H9 (cell line): ENCODE data around the gene EEF1E1. TPM values are rescaled to one million over a fixed set of nuclear protein-coding genes. Genes with fewer than 3 reads are reported as not detected.

Experiments used
- DNase-seq: peaks from one replicate; pipeline ENCODE4 v3.0.0-alpha.2; 2017
- H2AFZ ChIP-seq: one replicate; pipeline ENCODE4 v1.6.1; 2013; ENCODE audit warnings: mild to moderate bottlenecking, low read length, control low read depth, moderate library complexity
- H2AK5ac ChIP-seq: 2 replicates; pipeline ENCODE4 v1.6.1; 2013; ENCODE audit warnings: low read length, control low read depth, mixed read lengths; ENCODE audit not compliant: insufficient read length
- H2BK120ac ChIP-seq: one replicate; pipeline ENCODE4 v1.6.1; 2013; ENCODE audit warnings: low read depth, mild to moderate bottlenecking, low read length, control low read depth, inconsistent platforms; ENCODE audit not compliant: poor library complexity, severe bottlenecking
- H2BK12ac ChIP-seq: 2 replicates; pipeline ENCODE4 v1.6.1; 2013; ENCODE audit warnings: low read length, control low read depth, mixed read lengths, low read depth; ENCODE audit not compliant: insufficient read length
- H2BK15ac ChIP-seq: 2 replicates; pipeline ENCODE4 v1.6.1; 2013; ENCODE audit warnings: low read depth, low read length, control low read depth
- H2BK20ac ChIP-seq: one replicate; pipeline ENCODE4 v1.6.1; 2013; ENCODE audit warnings: low read depth, mild to moderate bottlenecking, low read length, control low read depth, inconsistent platforms; ENCODE audit not compliant: poor library complexity, severe bottlenecking
- H2BK5ac ChIP-seq: 2 replicates; pipeline ENCODE4 v1.6.1; 2013; ENCODE audit warnings: low read length, control low read depth, mixed read lengths; ENCODE audit not compliant: insufficient read length
- H3K14ac ChIP-seq: 2 replicates; pipeline ENCODE4 v1.6.1; 2013; ENCODE audit warnings: low read length, control low read depth; ENCODE audit not compliant: insufficient read depth
- H3K18ac ChIP-seq: 2 replicates; pipeline ENCODE4 v1.6.1; 2013; ENCODE audit warnings: low read depth, mild to moderate bottlenecking, mixed read lengths, low read length, control low read depth; ENCODE audit not compliant: insufficient read length
- H3K23ac ChIP-seq: 2 replicates; pipeline ENCODE4 v1.6.1; 2013; ENCODE audit warnings: low read length, control low read depth, mixed read lengths, low read depth; ENCODE audit not compliant: insufficient read length
- H3K23me2 ChIP-seq: 2 replicates; pipeline ENCODE4 v1.6.1; 2013; ENCODE audit warnings: low read depth, mild to moderate bottlenecking, mixed read lengths, low read length, control low read depth; ENCODE audit not compliant: insufficient read length, poor library complexity, severe bottlenecking
- H3K27ac ChIP-seq: 2 replicates; pipeline ENCODE4 v1.5.1; 2013; ENCODE audit warnings: low read length, control low read depth, mixed read lengths, low read depth; ENCODE audit not compliant: insufficient read length
- H3K27me3 ChIP-seq: 2 replicates; pipeline ENCODE4 v1.6.1; 2013; ENCODE audit warnings: low read length, control low read depth, inconsistent platforms; ENCODE audit not compliant: insufficient read depth
- H3K4ac ChIP-seq: 2 replicates; pipeline ENCODE4 v1.6.1; 2013; ENCODE audit warnings: low read depth, mild to moderate bottlenecking, control low read depth, inconsistent platforms, low read length, moderate library complexity
- H3K4me1 ChIP-seq: 2 replicates; pipeline ENCODE4 v1.6.1; 2013; ENCODE audit warnings: low read length, control low read depth, inconsistent platforms; ENCODE audit not compliant: insufficient read depth
- H3K4me2 ChIP-seq: 2 replicates; pipeline ENCODE4 v1.6.1; 2013; ENCODE audit warnings: low read length, control low read depth, mixed read lengths; ENCODE audit not compliant: insufficient read length, insufficient read depth
- H3K56ac ChIP-seq: 2 replicates; pipeline ENCODE4 v1.6.1; 2013; ENCODE audit warnings: low read depth, mild to moderate bottlenecking, mixed read lengths, low read length, control low read depth; ENCODE audit not compliant: insufficient read length
- H3K79me1 ChIP-seq: 2 replicates; pipeline ENCODE4 v1.6.1; 2013; ENCODE audit warnings: low read depth, mild to moderate bottlenecking, moderate library complexity, low read length, control low read depth, inconsistent platforms; ENCODE audit not compliant: insufficient read depth, poor library complexity, severe bottlenecking
- H3K79me2 ChIP-seq: 2 replicates; pipeline ENCODE4 v1.6.1; 2013; ENCODE audit warnings: low read length, control low read depth, inconsistent platforms; ENCODE audit not compliant: insufficient read depth
- H3K9ac ChIP-seq: 2 replicates; pipeline ENCODE4 v1.6.1; 2013; ENCODE audit warnings: low read length, control low read depth, mixed read lengths; ENCODE audit not compliant: insufficient read length; ENCODE audit errors: extremely low read depth
- H3K9me3 ChIP-seq: one replicate; pipeline ENCODE4 v1.6.1; 2013; ENCODE audit warnings: low read depth, low read length, inconsistent platforms; ENCODE audit not compliant: control insufficient read depth
- H3T11ph ChIP-seq: one replicate; pipeline ENCODE4 v1.6.1; 2013; ENCODE audit warnings: mild to moderate bottlenecking, low read length, control low read depth, inconsistent platforms
- H4K20me1 ChIP-seq: one replicate; pipeline ENCODE4 v1.6.1; 2013; ENCODE audit not compliant: control insufficient read depth, insufficient read length, insufficient read depth
- H4K5ac ChIP-seq: 2 replicates; pipeline ENCODE4 v1.6.1; 2013; ENCODE audit warnings: low read depth, mild to moderate bottlenecking, mixed read lengths, low read length, control low read depth; ENCODE audit not compliant: insufficient read length
- H4K8ac ChIP-seq: replicated peaks from 2 replicates; pipeline ENCODE4 v1.6.1; 2013; ENCODE audit warnings: low read length, control low read depth, mixed read lengths, low read depth; ENCODE audit not compliant: insufficient read length
- H4K91ac ChIP-seq: 2 replicates; pipeline ENCODE4 v1.6.1; 2013; ENCODE audit warnings: low read depth, mild to moderate bottlenecking, moderate library complexity, mixed read lengths, low read length, control low read depth; ENCODE audit not compliant: insufficient read length
- H3K27ac Mint-ChIP-seq, 3 experiments: 2 replicates in 2 of 3; 3 replicates in 1 of 3; pipeline ENCODE4 v1.8.0; 2020 to 2021; ENCODE audit warnings: mixed read lengths in 3 of 3, mild to moderate bottlenecking in 1 of 3, moderate library complexity in 1 of 3
- H3K27me3 Mint-ChIP-seq: 2 replicates; pipeline ENCODE4 v1.8.0; 2021; ENCODE audit warnings: low read depth, mild to moderate bottlenecking, moderate library complexity, mixed read lengths
- H3K36me3 Mint-ChIP-seq, 3 experiments: 2 replicates in 2 of 3; 3 replicates in 1 of 3; pipeline ENCODE4 v1.8.0; 2020 to 2021; ENCODE audit warnings: low read depth in 3 of 3, mixed read lengths in 3 of 3; ENCODE audit not compliant: insufficient read depth in 1 of 3
- H3K4me1 Mint-ChIP-seq, 2 experiments: 2 replicates each; pipeline ENCODE4 v1.8.0; 2020; ENCODE audit warnings: mixed read lengths in 2 of 2
- H3K4me3 Mint-ChIP-seq, 2 experiments: 2 replicates in 1 of 2; 3 replicates in 1 of 2; pipeline ENCODE4 v1.8.0; 2020 to 2021; ENCODE audit warnings: mild to moderate bottlenecking in 2 of 2, mixed read lengths in 2 of 2, moderate library complexity in 1 of 2
- H3K9me3 Mint-ChIP-seq, 2 experiments: 2 replicates in 1 of 2; 3 replicates in 1 of 2; pipeline ENCODE4 v1.8.0; 2020; ENCODE audit warnings: mild to moderate bottlenecking in 2 of 2, mixed read lengths in 2 of 2, moderate library complexity in 1 of 2
- WGBS: extraction: QIAGEN DNeasy Blood & Tissue Kit; methylation state at CpG from one replicate; pipeline ENCODE4 v1.1.7; 2013; ENCODE audit warnings: missing lambda C conversion rate, low lambda C conversion rate, mixed read lengths; ENCODE audit not compliant: insufficient read length; ENCODE audit errors: extremely low coverage; 5-methylcytosine and 5-hydroxymethylcytosine counted together
- total RNA-seq: library from RNA; stranded (reverse); gene quantifications from 2 replicates; pipeline ENCODE4 v1.2.1, GENCODE V29; 2021
- TF ChIP-seq, protein P1 (sequence below): fragments of 200-600 bp; sonication (generic); conservative IDR thresholded peaks from 3 replicates; pipeline ENCODE4 v1.8.0; 2021; ENCODE audit warnings: antibody characterized with exemption, mild to moderate bottlenecking

EEF1E1 gene
- total RNA-seq, 1 experiment from 2014 or later = 71.8 TPM

GRCh38 chr6:8110117-8110721 lies 7.9 kb upstream of the EEF1E1 start:
- no peak overlapping the region for H2BK12ac ChIP-seq
- H3K4ac ChIP-seq = no peak overlapping the region
- no peak overlapping the region for H3K23ac ChIP-seq
- H4K91ac ChIP-seq = no peak overlapping the region
- no peak overlapping the region for H2BK20ac ChIP-seq
- no peaks in the 10 kb centered on the region for H3K27me3 ChIP-seq
- no peaks in the 10 kb centered on the region for H3K23me2 ChIP-seq
- TF ChIP-seq, protein P1, sequence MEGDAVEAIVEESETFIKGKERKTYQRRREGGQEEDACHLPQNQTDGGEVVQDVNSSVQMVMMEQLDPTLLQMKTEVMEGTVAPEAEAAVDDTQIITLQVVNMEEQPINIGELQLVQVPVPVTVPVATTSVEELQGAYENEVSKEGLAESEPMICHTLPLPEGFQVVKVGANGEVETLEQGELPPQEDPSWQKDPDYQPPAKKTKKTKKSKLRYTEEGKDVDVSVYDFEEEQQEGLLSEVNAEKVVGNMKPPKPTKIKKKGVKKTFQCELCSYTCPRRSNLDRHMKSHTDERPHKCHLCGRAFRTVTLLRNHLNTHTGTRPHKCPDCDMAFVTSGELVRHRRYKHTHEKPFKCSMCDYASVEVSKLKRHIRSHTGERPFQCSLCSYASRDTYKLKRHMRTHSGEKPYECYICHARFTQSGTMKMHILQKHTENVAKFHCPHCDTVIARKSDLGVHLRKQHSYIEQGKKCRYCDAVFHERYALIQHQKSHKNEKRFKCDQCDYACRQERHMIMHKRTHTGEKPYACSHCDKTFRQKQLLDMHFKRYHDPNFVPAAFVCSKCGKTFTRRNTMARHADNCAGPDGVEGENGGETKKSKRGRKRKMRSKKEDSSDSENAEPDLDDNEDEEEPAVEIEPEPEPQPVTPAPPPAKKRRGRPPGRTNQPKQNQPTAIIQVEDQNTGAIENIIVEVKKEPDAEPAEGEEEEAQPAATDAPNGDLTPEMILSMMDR = no peak
- no peaks in the 10 kb centered on the region for H3K4me1 ChIP-seq
- whole genome bisulfite sequencing = no CpG with 5 or more reads among the region's 4 CpGs
- H4K5ac ChIP-seq = no peak overlapping the region
- no peaks in the 10 kb centered on the region for H3K79me1 ChIP-seq
- H3K9ac ChIP-seq = no peak overlapping the region
- H3K4me2 ChIP-seq = no peak overlapping the region
- no peak for DNase-seq
- H3K56ac ChIP-seq = no peak overlapping the region
- Mint-ChIP-seq H3K9me3 (no peaks in the 10 kb centered on the region; a peak in 1 of 5 replicates), H3K36me3 (no peaks in the 10 kb centered on the region), H3K27ac (no peak overlapping the region), H3K27me3 (peaks cover 5% of the 10 kb centered on the region), H3K4me3 (no peak overlapping the region), H3K4me1 (no peaks in the 10 kb centered on the region)
- no peak overlapping the region for H3K27ac ChIP-seq
- H3K18ac ChIP-seq = no peak overlapping the region
- H4K8ac ChIP-seq = no peak overlapping the region
- no peak overlapping the region for H2BK15ac ChIP-seq
- no peak overlapping the region for H2AFZ ChIP-seq
- no peaks in the 10 kb centered on the region for H4K20me1 ChIP-seq
- no peak overlapping the region for H2AK5ac ChIP-seq
- H2BK5ac ChIP-seq = no peak overlapping the region
- H3K9me3 ChIP-seq = no peaks in the 10 kb centered on the region
- H3K14ac ChIP-seq = no peak overlapping the region
- no peak overlapping the region for H2BK120ac ChIP-seq
- H3T11ph ChIP-seq = no peak overlapping the region
- H3K79me2 ChIP-seq = no peaks in the 10 kb centered on the region
